Lower lobe of right lung (tissue), 2 donors: ENCODE measurements around the gene ZNF439. TPM values are rescaled to one million over a fixed set of nuclear protein-coding genes. Genes with fewer than 3 reads are reported as not detected.
"Not testable (repeated sequence)": the region's sequence is repeated elsewhere in the genome, so short reads cannot be mapped to it uniquely, and the experiment has no call there.

Experiments
- ATAC-seq, 2 donors: fragments of 200-7000 bp; cut with Tn5 transposase; one replicate each; pipeline ENCODE4 v1.9.1; 2020 to 2022; ENCODE audit warnings: mild to moderate bottlenecking in 2 of 2, moderate library complexity in 2 of 2
- DNase-seq: peaks from one replicate; pipeline ENCODE4 v3.0.0-alpha.2; 2020
- H3K27ac ChIP-seq: fragments of 200-600 bp; one replicate; pipeline ENCODE4 v1.8.0; 2022
- H3K27me3 ChIP-seq: fragments of 200-600 bp; one replicate; pipeline ENCODE4 v1.8.0; 2022; ENCODE audit warnings: low read depth
- H3K36me3 ChIP-seq: fragments of 200-600 bp; one replicate; pipeline ENCODE4 v1.8.0; 2022; ENCODE audit warnings: mild to moderate bottlenecking
- H3K4me1 ChIP-seq: fragments of 200-600 bp; one replicate; pipeline ENCODE4 v1.8.0; 2022
- H3K4me3 ChIP-seq: fragments of 200-600 bp; one replicate; pipeline ENCODE4 v1.8.0; 2022; ENCODE audit warnings: mild to moderate bottlenecking
- H3K9me3 ChIP-seq: fragments of 200-600 bp; one replicate; pipeline ENCODE4 v1.8.0; 2022
- CTCF ChIP-seq: fragments of 200-600 bp; IDR thresholded peaks from one replicate; pipeline ENCODE4 v1.8.0; 2022; ENCODE audit warnings: antibody characterized with exemption, mild to moderate bottlenecking
- intact Hi-C: fragments of 100-400 bp; cut with DNase I; formaldehyde crosslinking; loops from one replicate; pipeline ENCODE4 v1.11.0; 2022
- total RNA-seq: library from RNA; stranded (reverse); fragmentation: NEBNext Ultra II Directional; extraction: Animal tissue kit (Norgen Biotek cat#: 25700); gene quantifications from one replicate; pipeline ENCODE4 v1.2.1, GENCODE V29; 2021
- donor health status: DM: no; HTN: yes; CAD: no; lungs with severe emphysema.

ZNF439 gene
- total RNA-seq, 1 donor from 2014 or later: 11.2 TPM

DNA sequence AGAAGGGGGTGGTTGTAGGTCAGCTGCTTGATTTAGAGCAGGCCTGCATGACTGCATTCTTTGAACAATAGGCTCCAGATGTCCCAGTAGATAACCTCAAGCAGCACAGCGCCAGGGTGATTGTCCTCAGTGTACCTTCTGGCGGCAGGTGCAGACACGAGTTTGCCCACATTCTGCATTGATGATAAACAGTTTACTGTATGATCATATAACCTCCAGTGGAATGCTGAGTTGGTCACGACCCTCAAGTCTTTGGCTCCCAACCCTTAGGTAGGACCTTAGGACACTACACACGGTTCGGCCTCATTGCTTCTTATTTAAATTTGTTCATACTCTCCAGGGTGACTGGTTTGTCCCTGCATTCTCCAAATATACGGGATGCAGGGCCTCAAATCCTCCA lies 12.2 kb downstream of the ZNF439 start:
- DNase-seq (no peak), ATAC-seq (no peak)
- Histone ChIP-seq H3K4me1 (no peaks in the 10 kb centered on the region), H3K36me3 (no peaks in the 10 kb centered on the region), H3K9me3 (peaks cover 43% of the 10 kb centered on the region), H3K27me3 (no peaks in the 10 kb centered on the region), H3K27ac (no peak overlapping the region), H3K4me3 (no peak overlapping the region)
- TF ChIP-seq CTCF: no peak
- intact Hi-C loops: no loop called here

DNA sequence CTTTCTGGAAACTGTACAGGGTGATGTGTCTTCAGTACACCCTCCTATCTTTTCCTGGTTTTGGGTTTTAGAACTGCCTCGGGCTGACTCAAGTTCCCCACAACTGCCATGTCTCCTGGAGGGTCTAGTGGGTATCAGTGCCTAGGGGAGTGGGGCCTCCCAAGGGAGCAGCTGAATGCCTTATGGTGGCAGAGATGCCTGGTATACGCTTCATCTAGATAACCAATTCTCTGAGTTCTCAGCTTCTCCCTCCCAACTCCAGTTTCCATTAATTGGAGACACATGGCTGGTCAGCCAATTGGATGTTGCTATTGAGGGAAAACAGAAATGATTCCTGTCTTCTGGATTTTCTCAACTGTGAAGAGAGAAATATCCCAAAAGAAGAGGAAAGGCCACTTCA lies 12.8 kb downstream of the ZNF439 start:
- H3K4me1 ChIP-seq: no peaks in the 10 kb centered on the region
- ATAC-seq (no peak), DNase-seq (no peak)
- no peak overlapping the region for H3K4me3 ChIP-seq
- peaks cover under 1% of the 10 kb centered on the region for H3K36me3 ChIP-seq
- TF ChIP-seq CTCF: no peak
- H3K27me3 ChIP-seq: no peaks in the 10 kb centered on the region
- intact Hi-C loops: no loop called here
- H3K27ac ChIP-seq: no peak overlapping the region
- peaks cover 46% of the 10 kb centered on the region for H3K9me3 ChIP-seq

DNA sequence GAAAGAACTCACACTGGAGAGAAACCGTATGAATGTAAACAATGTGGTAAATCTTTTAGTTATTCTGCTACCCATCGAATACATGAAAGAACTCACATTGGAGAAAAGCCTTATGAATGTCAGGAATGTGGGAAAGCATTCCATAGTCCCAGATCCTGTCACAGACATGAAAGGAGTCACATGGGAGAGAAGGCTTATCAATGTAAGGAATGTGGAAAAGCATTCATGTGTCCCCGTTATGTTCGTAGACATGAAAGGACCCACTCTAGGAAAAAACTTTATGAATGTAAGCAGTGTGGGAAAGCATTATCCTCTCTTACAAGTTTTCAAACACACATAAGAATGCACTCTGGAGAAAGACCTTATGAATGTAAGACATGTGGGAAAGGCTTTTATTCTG lies 19.2 kb downstream of the ZNF439 start:
- H3K4me1 ChIP-seq, H3K27me3 ChIP-seq, H3K27ac ChIP-seq, DNase-seq, intact Hi-C loops, H3K4me3 ChIP-seq, ATAC-seq: not testable (repeated sequence)
- peaks cover 24% of the 10 kb centered on the region for H3K36me3 ChIP-seq
- H3K9me3 ChIP-seq: peaks cover 79% of the 10 kb centered on the region

- H3K4me1 ChIP-seq: no peaks in the 10 kb centered on the region
- ATAC-seq (no peak), DNase-seq (no peak)
- H3K9me3 ChIP-seq: peaks cover 76% of the 10 kb centered on the region
- TF ChIP-seq CTCF: no peak
- no peaks in the 10 kb centered on the region for H3K27me3 ChIP-seq
- intact Hi-C loops: no loop called here
- H3K27ac ChIP-seq: no peak overlapping the region
- no peak overlapping the region for H3K4me3 ChIP-seq
- H3K36me3 ChIP-seq: peaks cover 24% of the 10 kb centered on the region
Measured at GRCh38 chr19:11868188-11868587, 19.7 kb downstream of the ZNF439 start.

DNA sequence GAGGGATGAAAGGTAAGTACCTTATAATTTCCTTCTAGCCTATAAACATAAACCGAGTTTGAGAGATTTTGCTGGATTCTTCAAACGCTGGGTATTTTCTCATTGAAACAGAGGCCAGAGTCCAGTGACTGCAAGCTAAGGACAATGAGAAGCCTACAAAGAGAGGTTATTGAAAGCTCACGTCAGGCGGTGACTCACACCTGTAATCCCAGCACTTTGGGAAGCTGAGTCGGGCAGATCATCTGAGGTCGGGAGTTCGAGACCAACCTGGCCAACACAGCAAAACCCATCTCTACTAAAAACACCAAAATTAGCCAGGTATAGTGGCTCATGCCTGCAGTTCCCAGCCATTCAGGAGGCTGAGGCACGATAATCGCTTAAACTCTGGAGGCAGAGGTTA lies 24.1 kb downstream of the ZNF439 start:
- H3K9me3 ChIP-seq: peaks cover 36% of the 10 kb centered on the region
- intact Hi-C loops: no loop called here
- TF ChIP-seq CTCF: no peak
- H3K27ac ChIP-seq: no peak overlapping the region
- H3K27me3 ChIP-seq: no peaks in the 10 kb centered on the region
- H3K4me3 ChIP-seq: no peak overlapping the region
- H3K4me1 ChIP-seq: no peaks in the 10 kb centered on the region
- DNase-seq (no peak), ATAC-seq (no peak)
- H3K36me3 ChIP-seq: peaks cover 10% of the 10 kb centered on the region

DNA sequence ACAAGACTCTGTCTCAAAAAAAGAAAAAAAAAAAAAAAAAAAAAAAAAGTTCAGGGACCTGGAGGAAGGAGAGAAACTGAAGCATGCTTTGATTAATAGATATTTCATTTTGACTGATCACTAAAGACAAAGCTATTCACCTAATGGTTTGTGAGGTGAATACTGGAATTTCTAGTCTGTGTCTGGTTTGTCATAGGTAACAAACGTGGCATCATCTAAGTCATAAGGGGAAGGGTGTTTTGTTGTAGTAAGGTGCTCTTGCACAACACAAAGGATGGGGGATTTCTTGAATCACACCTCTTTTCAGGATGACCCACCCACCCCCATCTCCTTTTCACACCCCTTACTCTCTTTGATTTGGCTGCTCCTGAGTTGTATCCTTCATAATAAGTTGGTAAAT lies 25.2 kb downstream of the ZNF439 start:
- no peak for TF ChIP-seq CTCF
- ATAC-seq (no peak), DNase-seq (no peak)
- Histone ChIP-seq H3K9me3 (peaks cover 24% of the 10 kb centered on the region), H3K27ac (no peak overlapping the region), H3K4me1 (no peaks in the 10 kb centered on the region), H3K4me3 (no peak overlapping the region), H3K27me3 (no peaks in the 10 kb centered on the region), H3K36me3 (no peaks in the 10 kb centered on the region)
- intact Hi-C loops: no loop called here
